Mucosa of descending colon (tissue), 3 donors: ENCODE measurements around the gene OR5L2. TPM values are rescaled to one million over a fixed set of nuclear protein-coding genes. Genes with fewer than 3 reads are reported as not detected.
"Not testable (repeated sequence)": the region's sequence is repeated elsewhere in the genome, so short reads cannot be mapped to it uniquely, and the experiment has no call there.

Experiments used
- ATAC-seq: fragments of 200-7000 bp; cut with Tn5 transposase; one replicate; pipeline ENCODE4 v1.9.1; 2020; ENCODE audit warnings: mild to moderate bottlenecking, moderate library complexity
- DNase-seq, 3 donors: peaks; one replicate each; pipeline ENCODE4 v3.0.0-alpha.2; 2020
- H3K36me3 ChIP-seq: fragments of 200-600 bp; one replicate; pipeline ENCODE4 v1.8.0; 2021; ENCODE audit warnings: low read depth, mild to moderate bottlenecking
- H3K4me1 ChIP-seq: fragments of 200-600 bp; one replicate; pipeline ENCODE4 v1.8.0; 2021; ENCODE audit warnings: low read depth, mild to moderate bottlenecking
- H3K4me3 ChIP-seq: fragments of 200-600 bp; one replicate; pipeline ENCODE4 v1.8.0; 2021; ENCODE audit warnings: mild to moderate bottlenecking
- H3K9me3 ChIP-seq: fragments of 200-600 bp; one replicate; pipeline ENCODE4 v1.8.0; 2021; ENCODE audit warnings: mild to moderate bottlenecking
- intact Hi-C, 2 donors: fragments of 100-400 bp; cut with DNase I in 1 of 2; cut with micrococcal nuclease in 1 of 2; formaldehyde crosslinking; loops; one replicate each; pipeline versions ENCODE4 v1.11.0 to v1.11.1; 2022; cut with DNase I, micrococcal nuclease
- total RNA-seq, 3 donors: library from RNA; stranded (reverse); fragmentation: NEBNext Ultra II Directional in 2 of 3; extraction: Animal tissue kit (Norgen Biotek cat#: 25700) in 2 of 3; gene quantifications; one replicate each; pipeline versions ENCODE4 v1.2.1 to v1.2.4, GENCODE V29; 2021 to 2023
- TF ChIP-seq, protein P1 (sequence below): fragments of 200-600 bp; IDR thresholded peaks from one replicate; pipeline ENCODE4 v1.8.0; 2022; ENCODE audit warnings: antibody characterized with exemption, mild to moderate bottlenecking
- donor health status: DM: no; HTN: no; CAD: no; lungs with moderate emphysema.
- donor health status: DM: no; HTN: no; CAD: no.
- donor health status: DM: no; HTN: yes; CAD: no.

OR5L2 gene
- total RNA-seq, 3 donors from 2014 or later, result not detected

DNA sequence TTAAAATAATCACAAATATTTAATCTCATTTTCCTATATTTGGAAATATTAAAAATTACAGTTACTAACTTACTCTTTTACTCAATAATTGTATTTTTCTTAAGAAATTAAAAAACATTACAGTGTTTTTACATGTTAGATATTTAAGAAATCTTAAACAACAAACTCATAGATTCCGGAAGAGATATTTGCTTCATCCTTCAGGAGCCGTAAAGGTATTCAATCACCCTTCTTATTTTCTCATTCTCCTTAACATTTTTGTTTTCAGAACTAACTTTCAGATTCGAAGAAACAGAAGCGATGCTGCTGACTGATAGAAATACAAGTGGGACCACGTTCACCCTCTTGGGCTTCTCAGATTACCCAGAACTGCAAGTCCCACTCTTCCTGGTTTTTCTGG, 7.7 kb upstream of the OR5L2 start, which contains the start of gene OR5D18:
TSS of gene OR5D18 (plus strand) at position 301 of the 400 bp plus-strand sequence. CDS start at position 301, 0 bp downstream.
- H3K4me3 ChIP-seq, result no peak within 1 kb of the TSS
- TF ChIP-seq, protein P1, sequence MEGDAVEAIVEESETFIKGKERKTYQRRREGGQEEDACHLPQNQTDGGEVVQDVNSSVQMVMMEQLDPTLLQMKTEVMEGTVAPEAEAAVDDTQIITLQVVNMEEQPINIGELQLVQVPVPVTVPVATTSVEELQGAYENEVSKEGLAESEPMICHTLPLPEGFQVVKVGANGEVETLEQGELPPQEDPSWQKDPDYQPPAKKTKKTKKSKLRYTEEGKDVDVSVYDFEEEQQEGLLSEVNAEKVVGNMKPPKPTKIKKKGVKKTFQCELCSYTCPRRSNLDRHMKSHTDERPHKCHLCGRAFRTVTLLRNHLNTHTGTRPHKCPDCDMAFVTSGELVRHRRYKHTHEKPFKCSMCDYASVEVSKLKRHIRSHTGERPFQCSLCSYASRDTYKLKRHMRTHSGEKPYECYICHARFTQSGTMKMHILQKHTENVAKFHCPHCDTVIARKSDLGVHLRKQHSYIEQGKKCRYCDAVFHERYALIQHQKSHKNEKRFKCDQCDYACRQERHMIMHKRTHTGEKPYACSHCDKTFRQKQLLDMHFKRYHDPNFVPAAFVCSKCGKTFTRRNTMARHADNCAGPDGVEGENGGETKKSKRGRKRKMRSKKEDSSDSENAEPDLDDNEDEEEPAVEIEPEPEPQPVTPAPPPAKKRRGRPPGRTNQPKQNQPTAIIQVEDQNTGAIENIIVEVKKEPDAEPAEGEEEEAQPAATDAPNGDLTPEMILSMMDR, result no peak
- H3K36me3 ChIP-seq, result no peaks in the 10 kb centered on the region
- no peak for ATAC-seq
- DNase-seq, result no peak
- intact Hi-C loops, result no loop called here
- no peaks in the 10 kb centered on the region for H3K9me3 ChIP-seq
- no peaks in the 10 kb centered on the region for H3K4me1 ChIP-seq

DNA sequence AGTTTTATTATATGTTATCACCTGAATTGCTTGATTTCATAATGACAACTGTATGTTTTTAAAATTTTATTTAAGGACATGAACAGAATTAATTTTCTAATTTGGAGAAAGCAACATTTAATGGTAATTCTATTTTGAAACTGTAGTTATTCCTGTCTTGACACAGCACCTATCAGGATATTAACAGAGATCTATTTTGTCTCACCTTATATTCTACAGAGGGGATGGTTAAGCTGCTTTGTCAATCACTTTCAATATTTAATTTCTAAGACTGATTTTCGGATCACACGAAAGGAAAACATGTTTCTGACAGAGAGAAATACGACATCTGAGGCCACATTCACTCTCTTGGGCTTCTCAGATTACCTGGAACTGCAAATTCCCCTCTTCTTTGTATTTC, 11.4 kb downstream of the OR5L2 start, which contains the start of gene OR5D16:
TSS of gene OR5D16 (plus strand) at position 301 of the 400 bp plus-strand sequence. CDS start at position 301, 0 bp downstream.
- H3K4me1 ChIP-seq, result no peaks in the 10 kb centered on the region
- no peaks in the 10 kb centered on the region for H3K36me3 ChIP-seq
- DNase-seq (no peak), ATAC-seq (no peak)
- TF ChIP-seq, protein P1, result no peak
- intact Hi-C loops, result no loop called here
- H3K9me3 ChIP-seq, result peaks cover 6% of the 10 kb centered on the region
- H3K4me3 ChIP-seq, result no peak within 1 kb of the TSS

DNA sequence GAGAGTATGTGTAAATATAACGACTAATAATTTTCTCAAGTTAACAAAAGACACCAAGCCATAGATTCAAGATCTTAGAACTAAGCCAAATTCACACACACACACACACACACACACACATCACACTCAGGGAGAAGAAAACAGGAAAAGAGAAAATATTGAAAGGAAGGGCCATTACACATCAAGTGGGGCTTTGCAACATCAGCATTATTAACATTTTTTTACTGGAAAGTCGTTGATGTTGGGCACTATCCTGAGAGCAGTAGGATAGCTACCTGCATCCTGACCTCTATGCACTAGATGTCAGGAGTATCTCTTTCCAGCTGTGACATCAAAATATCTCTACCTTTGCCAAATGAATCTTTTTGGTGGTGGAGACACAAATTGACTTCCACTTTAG, 20.4 kb downstream of the OR5L2 start:
- Histone ChIP-seq H3K4me3 (no peak overlapping the region), H3K36me3 (no peaks in the 10 kb centered on the region), H3K4me1 (no peaks in the 10 kb centered on the region), H3K9me3 (peaks cover 6% of the 10 kb centered on the region)
- TF ChIP-seq, protein P1, result no peak
- ATAC-seq (no peak), DNase-seq (no peak)
- intact Hi-C loops, result no loop called here

DNA sequence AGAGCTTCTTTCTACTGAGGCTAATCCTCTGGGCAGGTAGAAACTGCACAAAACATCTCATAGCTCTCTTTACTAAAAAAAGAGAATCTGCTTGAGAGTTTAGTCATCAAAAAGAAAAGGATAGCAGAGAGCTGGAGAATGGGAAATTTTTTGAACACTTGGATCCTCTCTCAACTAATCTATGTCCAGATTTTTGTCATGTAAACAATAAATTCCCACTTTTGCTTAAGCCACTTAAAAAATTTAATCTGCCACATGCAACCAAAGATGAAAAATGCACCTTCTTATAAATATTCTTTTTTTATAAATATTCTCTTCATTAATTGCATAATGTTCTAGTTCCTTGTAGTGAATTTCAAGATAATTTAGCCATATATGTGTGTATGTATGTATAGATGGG, 22.0 kb downstream of the OR5L2 start:
- no peaks in the 10 kb centered on the region for H3K36me3 ChIP-seq
- H3K4me1 ChIP-seq, result no peaks in the 10 kb centered on the region
- DNase-seq (no peak), ATAC-seq (no peak)
- no peak overlapping the region for H3K4me3 ChIP-seq
- H3K9me3 ChIP-seq, result peaks cover 6% of the 10 kb centered on the region
- intact Hi-C loops, result no loop called here
- TF ChIP-seq, protein P1, result no peak

DNA sequence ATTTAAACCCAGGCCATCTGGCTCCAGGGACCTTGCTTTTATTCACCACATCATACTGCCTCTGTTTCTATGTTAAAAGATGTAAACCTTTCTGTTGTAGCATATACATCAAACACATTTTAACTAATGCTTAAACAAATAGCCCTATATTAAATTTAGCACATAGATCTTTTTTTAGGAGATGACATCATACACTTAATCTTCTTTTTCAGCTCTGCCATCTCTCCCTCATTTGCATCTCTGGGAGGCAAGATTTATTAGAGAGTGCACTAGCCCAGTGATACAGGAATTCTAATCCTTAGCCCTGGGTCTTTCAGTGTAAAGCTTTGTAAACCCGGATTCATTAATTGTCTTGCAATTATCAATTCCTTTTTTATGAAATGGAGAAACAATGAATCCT, 25.1 kb downstream of the OR5L2 start:
- no peak for DNase-seq
- Histone ChIP-seq H3K4me3 (no peak overlapping the region), H3K36me3 (no peaks in the 10 kb centered on the region), H3K4me1 (no peaks in the 10 kb centered on the region), H3K9me3 (no peaks in the 10 kb centered on the region)
- TF ChIP-seq, protein P1, result no peak
- intact Hi-C loops, result no loop called here
- no peak for ATAC-seq

DNA sequence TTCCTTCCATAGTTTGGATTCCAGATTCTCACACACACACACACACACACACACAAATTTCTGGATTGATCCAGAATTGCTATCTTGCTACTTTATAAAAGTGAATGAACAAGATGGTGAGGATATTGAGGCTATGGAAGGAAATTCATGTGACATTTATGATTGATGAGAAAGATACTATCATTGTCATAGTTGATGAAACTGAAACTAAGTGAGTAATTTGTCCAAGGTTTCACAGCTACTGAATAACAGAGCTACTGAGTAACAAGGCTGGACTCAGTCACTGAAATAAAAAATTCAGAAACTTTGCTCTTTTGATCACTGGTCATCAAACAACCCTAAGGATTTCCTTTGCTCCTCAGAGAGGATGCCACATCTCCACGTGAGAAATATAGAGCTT, 27.7 kb downstream of the OR5L2 start:
- DNase-seq, result no peak
- H3K4me1 ChIP-seq, result no peaks in the 10 kb centered on the region
- intact Hi-C loops, result no loop called here
- TF ChIP-seq, protein P1, result no peak
- H3K9me3 ChIP-seq, result no peaks in the 10 kb centered on the region
- no peaks in the 10 kb centered on the region for H3K36me3 ChIP-seq
- ATAC-seq, result no peak
- no peak overlapping the region for H3K4me3 ChIP-seq

DNA sequence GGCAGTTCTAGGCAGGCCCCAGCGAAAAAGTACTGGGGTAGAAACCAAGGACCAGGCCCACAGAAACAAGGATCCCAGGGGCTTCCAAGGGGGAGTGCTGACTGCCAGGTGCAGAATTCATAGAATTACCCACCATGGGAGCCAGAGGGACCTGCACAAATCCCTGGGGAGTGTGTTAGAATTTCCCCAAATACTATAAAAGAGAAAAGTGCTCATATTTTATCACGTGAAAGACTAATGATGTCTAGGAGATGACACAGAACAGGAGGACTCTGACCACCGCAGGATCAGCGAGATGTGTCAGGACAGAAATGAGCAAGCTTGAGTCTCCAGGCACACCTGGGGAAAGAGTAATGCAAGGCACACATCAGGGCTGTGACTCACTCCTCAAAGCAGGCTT, 40.3 kb downstream of the OR5L2 start:
- DNase-seq, intact Hi-C loops, H3K4me3 ChIP-seq: not testable (repeated sequence)

DNA sequence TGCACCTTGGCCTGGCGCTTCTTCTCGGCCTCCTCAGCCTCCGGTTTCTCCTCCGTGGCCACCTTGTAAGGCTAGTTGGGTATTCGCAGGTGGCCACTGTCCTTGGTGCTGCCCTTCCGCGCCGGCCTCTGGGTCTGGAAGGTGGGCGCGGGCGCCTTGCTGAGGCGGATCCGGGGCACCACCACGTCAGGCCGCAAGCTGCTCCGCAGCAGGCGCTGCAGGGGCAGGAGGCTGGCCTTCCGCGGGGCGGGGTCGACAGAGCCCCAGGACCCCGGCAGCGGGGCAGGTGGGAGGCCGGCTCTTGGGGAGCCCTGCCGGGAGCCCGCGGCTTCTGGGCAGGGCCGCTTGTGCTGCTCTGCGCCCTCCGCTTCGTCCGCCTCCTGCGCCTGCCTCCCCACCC, 45.7 kb downstream of the OR5L2 start:
- DNase-seq, result peak in 2 of 3 donors; percentile 9 to 48
- ATAC-seq, H3K9me3 ChIP-seq, intact Hi-C loops, H3K4me3 ChIP-seq, H3K4me1 ChIP-seq, H3K36me3 ChIP-seq: not testable (repeated sequence)

More for the DNA sequence above, 40.3 kb downstream of the OR5L2 start:
- not testable (repeated sequence) for H3K4me1 ChIP-seq, H3K36me3 ChIP-seq, H3K9me3 ChIP-seq, ATAC-seq

DNA sequence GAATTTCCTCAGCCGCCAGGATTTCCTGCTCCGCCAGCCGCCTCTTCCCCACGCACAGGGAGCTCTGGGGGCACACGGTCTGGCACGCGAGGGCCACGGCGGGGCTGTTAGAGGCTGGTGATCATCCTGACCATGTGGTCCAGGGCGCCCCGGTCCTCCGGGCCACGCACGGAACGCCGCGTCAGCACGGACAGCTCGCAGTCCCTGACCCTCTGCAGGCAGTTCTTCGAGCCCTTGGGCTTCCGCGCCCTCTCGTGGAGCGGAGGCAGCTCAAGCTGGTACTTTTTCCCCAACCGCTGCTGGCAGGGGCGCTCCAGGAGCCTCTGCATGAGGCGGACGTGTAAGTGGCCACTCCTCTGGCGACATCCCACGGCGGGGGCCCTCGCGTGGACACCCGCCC, 46.1 kb downstream of the OR5L2 start:
- ATAC-seq, H3K4me1 ChIP-seq, H3K4me3 ChIP-seq, intact Hi-C loops, H3K9me3 ChIP-seq, H3K36me3 ChIP-seq: not testable (repeated sequence)
- peak in 2 of 3 donors; percentile 19 to 69 for DNase-seq
